ENCODE results near the gene FKBP5.
"Not testable (repeated sequence)": the region's sequence is repeated elsewhere in the genome, so short reads cannot be mapped to it uniquely, and the experiment has no call there.

Gene FKBP5

DNA sequence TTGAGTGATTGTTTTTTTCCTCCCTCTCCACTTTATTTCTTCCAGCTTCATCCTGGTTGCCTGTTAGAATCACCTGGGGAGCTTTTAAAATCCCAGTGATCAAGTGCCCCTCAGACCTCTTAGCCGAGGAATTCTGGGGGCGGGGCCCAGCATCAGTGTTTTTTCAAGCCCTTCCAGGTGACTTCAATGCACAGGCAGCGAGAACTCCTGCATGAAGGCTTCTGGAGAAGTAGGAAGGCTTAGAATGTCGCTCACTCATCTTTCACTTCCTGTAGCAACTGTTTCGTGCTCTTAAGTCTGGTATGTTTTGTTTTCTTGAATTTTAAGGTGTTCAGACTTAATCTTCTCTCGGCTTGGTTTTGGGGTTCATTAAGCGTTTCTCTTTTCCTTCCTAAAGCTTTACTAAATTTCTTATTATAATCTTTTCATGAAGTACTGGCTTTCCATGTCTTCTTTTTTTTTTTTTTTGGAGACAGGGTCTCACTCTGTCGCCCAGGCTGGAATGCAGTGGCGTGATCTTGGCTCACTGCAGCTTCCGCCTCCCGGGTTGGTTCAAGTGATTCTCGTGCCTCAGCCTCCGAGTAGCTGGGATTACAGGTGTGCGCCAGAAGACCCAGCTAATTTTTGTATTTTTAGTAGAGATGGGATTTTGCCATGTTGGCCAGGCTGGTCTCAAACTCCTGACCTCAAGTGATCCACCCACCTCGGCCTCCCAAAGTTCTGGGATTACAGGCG, 145.1 kb downstream of the FKBP5 start:
- no peak for DNase-seq (ENCODE audit: low read depth in 2 of 2)

DNA sequence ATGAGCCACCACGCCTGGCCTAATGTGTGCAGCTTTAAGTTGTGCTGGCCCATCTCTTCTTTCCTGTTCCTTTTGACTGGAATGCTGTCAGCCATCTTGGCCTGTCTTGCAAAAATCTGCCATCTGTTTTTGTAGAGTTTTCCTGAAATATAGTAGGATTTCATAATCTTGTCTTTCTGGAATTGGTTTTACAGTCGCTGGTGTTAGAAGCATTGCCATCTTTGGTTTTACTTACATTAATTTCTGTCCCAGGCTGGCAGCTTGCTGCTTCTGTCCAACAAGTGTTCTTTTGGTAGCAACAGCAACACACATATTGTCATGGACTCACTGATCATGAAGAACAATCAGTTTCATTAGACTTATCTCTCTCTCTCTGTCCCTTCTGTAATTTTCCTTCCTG, 146.9 kb downstream of the FKBP5 start:
- DNase-seq (ENCODE audit: low read depth in 2 of 2): no peak

- DNase-seq (ENCODE audit: low read depth in 2 of 2): no peak
Observed at GRCh38 chr6:35539223-35539622, 149.5 kb downstream of the FKBP5 start.

GRCh38 chr6:35535847-35536246, 152.9 kb downstream of the FKBP5 start:
- not testable (repeated sequence) for DNase-seq (ENCODE audit: low read depth in 2 of 2)

- no peak for DNase-seq (ENCODE audit: low read depth in 2 of 2)
Observed at GRCh38 chr6:35534407-35535170, 154.1 kb downstream of the FKBP5 start.

DNA sequence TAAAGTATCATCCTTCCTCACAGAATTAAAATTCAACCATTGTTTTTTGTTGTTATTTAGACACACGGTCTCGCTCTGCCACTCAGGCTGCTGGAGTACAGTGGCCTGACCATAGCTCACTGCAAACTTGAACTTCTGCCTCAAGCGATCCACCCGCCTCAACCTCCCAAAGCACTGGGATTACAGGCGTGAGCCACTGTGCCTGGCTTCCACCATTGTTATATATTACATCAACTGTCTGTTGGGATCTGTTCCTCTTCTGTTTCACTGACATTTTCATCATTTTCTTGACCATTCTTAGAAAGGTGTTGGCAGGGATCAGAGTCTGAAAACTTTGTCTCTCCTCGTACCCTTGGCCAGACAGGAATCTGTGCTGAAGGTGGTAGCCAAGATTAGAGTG, 154.7 kb downstream of the FKBP5 start:
- DNase-seq (ENCODE audit: low read depth in 2 of 2): no peak

DNA sequence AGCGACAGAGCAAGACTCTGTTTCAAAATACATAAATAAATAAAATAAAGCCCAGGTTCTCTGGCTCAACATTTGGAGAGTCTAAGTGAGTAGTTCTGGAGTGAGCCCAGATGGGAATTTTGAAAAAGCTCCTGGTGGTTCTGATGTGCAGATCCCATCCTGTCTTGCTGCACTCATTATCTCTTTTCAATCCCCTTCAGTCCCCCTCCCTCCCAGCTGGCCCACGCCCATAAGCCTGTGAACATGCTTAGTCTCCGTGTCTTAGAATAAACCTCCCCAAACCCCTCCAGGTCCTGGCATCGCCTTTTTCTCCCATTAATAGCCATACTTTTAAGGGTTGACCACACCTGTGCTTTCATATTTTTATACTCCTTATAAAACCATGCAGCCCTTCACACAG, 156.6 kb downstream of the FKBP5 start:
- DNase-seq (ENCODE audit: low read depth in 2 of 2): no peak

DNA sequence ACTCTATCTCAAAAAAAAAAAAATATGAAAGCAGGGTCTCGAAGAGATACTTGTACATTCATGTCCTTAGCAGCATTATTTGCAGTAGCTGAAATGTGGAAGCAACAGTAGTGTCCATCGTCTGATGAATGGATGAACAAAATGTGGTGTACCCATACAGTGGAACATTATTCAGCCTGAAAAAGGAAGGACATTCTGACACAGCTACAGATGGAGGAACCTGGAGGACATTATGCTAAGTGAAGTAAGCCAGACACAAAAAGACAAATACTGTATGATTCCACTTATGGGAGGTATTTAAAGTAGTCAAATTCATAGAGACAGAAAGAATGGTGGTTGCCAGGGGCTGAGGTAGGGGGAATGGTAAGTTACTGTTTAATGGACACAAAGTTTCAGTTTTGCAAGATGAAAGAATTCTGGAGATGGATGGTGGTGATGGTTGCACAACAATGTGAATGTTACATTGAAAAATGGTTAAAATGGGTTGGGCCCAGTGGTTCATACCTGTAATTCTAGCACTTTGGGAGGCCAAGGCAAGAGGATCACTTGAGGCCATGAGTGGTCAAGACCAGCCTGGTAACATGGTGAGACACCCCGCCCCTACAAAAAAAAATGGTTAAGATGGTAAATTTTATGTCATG, 164.2 kb downstream of the FKBP5 start:
- no peak for DNase-seq (ENCODE audit: low read depth in 2 of 2)
